ENCODE measurements around the gene SHH.

- no peak for TF ChIP-seq CTCF (optimal IDR thresholded peaks at IDR 0.05 in 1 of 3, IDR thresholded peaks at IDR 0.05 in 1 of 3, conservative IDR thresholded peaks at IDR 0.05 in 1 of 3; ENCODE audit: extremely low read depth in 1 of 3, insufficient read depth in 2 of 3, low read length in 3 of 3)
- TF ChIP-seq EZH2 (IDR thresholded peaks at IDR 0.05; ENCODE audit: low read length), result no peak
Measured at GRCh38 chr7:155816996-155817395, 4.7 kb upstream of the SHH start.
